B cell (primary cell): ENCODE measurements around the gene CDH13.

Experiments
- EZH2 ChIP-seq: IDR thresholded peaks from 2 replicates; pipeline ENCODE4 v1.6.1; 2012; ENCODE audit warnings: borderline replicate concordance, low read depth, mild to moderate bottlenecking, moderate library complexity, low read length; ENCODE audit not compliant: insufficient read depth, poor library complexity, severe bottlenecking
- TF ChIP-seq, protein P1 (sequence below): fragments of 200-600 bp; IDR thresholded peaks from one replicate; pipeline ENCODE4 v1.8.0; 2022; ENCODE audit warnings: antibody characterized with exemption, mild to moderate bottlenecking

DNA sequence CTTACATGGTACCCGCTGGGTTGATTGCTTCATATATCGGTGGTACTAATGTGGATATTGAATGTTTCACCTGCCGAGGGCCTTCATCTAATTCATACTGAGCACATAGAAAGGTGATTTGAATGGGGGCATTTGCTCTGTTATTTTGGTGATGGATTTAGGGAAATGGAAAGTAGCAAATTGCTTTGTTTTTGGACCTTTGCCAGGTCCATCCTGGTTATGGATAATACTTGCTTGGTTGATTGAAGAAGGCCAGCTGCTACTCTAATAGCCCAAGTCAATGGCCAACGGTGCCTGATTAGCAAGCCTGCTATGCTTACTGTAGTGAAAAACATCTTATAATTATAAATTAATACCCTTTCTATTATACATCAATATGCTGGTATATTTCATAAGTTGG lies 253.6 kb downstream of the CDH13 start:
- TF ChIP-seq EZH2: no peak
- TF ChIP-seq, protein P1, sequence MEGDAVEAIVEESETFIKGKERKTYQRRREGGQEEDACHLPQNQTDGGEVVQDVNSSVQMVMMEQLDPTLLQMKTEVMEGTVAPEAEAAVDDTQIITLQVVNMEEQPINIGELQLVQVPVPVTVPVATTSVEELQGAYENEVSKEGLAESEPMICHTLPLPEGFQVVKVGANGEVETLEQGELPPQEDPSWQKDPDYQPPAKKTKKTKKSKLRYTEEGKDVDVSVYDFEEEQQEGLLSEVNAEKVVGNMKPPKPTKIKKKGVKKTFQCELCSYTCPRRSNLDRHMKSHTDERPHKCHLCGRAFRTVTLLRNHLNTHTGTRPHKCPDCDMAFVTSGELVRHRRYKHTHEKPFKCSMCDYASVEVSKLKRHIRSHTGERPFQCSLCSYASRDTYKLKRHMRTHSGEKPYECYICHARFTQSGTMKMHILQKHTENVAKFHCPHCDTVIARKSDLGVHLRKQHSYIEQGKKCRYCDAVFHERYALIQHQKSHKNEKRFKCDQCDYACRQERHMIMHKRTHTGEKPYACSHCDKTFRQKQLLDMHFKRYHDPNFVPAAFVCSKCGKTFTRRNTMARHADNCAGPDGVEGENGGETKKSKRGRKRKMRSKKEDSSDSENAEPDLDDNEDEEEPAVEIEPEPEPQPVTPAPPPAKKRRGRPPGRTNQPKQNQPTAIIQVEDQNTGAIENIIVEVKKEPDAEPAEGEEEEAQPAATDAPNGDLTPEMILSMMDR: no peak
